Measurements from ENCODE around the gene MPZL1. TPM values are rescaled to one million over a fixed set of nuclear protein-coding genes. Genes with fewer than 3 reads are reported as not detected.
"Not testable (repeated sequence)": the region's sequence is repeated elsewhere in the genome, so short reads cannot be mapped to it uniquely, and the experiment has no call there.

Gene MPZL1
- total RNA-seq, 1 donor from 2014 or later = 133 TPM

GRCh38 chr1:167737169-167737568 is 15.4 kb downstream of the MPZL1 start:
- H3K27me3 Mint-ChIP-seq = no peaks in the 10 kb centered on the region
- no peak overlapping the region for H3K4me3 Mint-ChIP-seq (ENCODE audit: low read depth)
- H3K36me3 Mint-ChIP-seq (ENCODE audit: insufficient read depth) = peaks cover 24% of the 10 kb centered on the region

GRCh38 chr1:167738158-167738557 is 16.4 kb downstream of the MPZL1 start:
- H3K4me3 Mint-ChIP-seq (ENCODE audit: low read depth) = no peak overlapping the region
- TF ChIP-seq CTCF (IDR thresholded peaks at IDR 0.05; ENCODE audit: unreplicated experiment) = no peak
- peaks cover 25% of the 10 kb centered on the region for H3K36me3 Mint-ChIP-seq (ENCODE audit: insufficient read depth)
- peaks cover 5% of the 10 kb centered on the region for H3K9me3 Mint-ChIP-seq (ENCODE audit: low read depth)
- DNase-seq (ENCODE audit: low spot score, unreplicated experiment) = no peak
- no peak overlapping the region for H3K27ac Mint-ChIP-seq
- peaks cover 12% of the 10 kb centered on the region for H3K4me1 Mint-ChIP-seq (ENCODE audit: low read depth)
- H3K27me3 Mint-ChIP-seq = no peaks in the 10 kb centered on the region

More at GRCh38 chr1:167737169-167737568, 15.4 kb downstream of the MPZL1 start:
- Mint-ChIP-seq H3K4me1 (ENCODE audit: low read depth) (peaks cover 7% of the 10 kb centered on the region), H3K27ac (no peak overlapping the region), H3K9me3 (ENCODE audit: low read depth) (peaks cover 5% of the 10 kb centered on the region)
- TF ChIP-seq CTCF (IDR thresholded peaks at IDR 0.05; ENCODE audit: unreplicated experiment) = no peak
- DNase-seq (ENCODE audit: low spot score, unreplicated experiment) = no peak

- H3K27ac Mint-ChIP-seq = peak overlapping the region; percentile 30
- H3K4me3 Mint-ChIP-seq (ENCODE audit: low read depth) = no peak overlapping the region
- TF ChIP-seq CTCF (IDR thresholded peaks at IDR 0.05; ENCODE audit: unreplicated experiment) = no peak
- H3K36me3 Mint-ChIP-seq (ENCODE audit: insufficient read depth) = peaks cover 21% of the 10 kb centered on the region
- DNase-seq (ENCODE audit: low spot score, unreplicated experiment) = no peak
- H3K4me1 Mint-ChIP-seq (ENCODE audit: low read depth) = peaks cover 18% of the 10 kb centered on the region
- H3K9me3 Mint-ChIP-seq (ENCODE audit: low read depth) = peaks cover 5% of the 10 kb centered on the region
- no peaks in the 10 kb centered on the region for H3K27me3 Mint-ChIP-seq
These were observed 18.0 kb downstream of the MPZL1 start for GRCh38 chr1:167739752-167740151.

GRCh38 chr1:167741103-167741502 is 19.3 kb downstream of the MPZL1 start:
- peaks cover 18% of the 10 kb centered on the region for H3K36me3 Mint-ChIP-seq (ENCODE audit: insufficient read depth)
- not testable (repeated sequence) for H3K9me3 Mint-ChIP-seq (ENCODE audit: low read depth); H3K4me3 Mint-ChIP-seq (ENCODE audit: low read depth); DNase-seq (ENCODE audit: low spot score, unreplicated experiment); H3K27ac Mint-ChIP-seq; H3K27me3 Mint-ChIP-seq
- peaks cover 18% of the 10 kb centered on the region for H3K4me1 Mint-ChIP-seq (ENCODE audit: low read depth)

- not testable (repeated sequence) for H3K27me3 Mint-ChIP-seq; H3K9me3 Mint-ChIP-seq (ENCODE audit: low read depth); DNase-seq (ENCODE audit: low spot score, unreplicated experiment); H3K4me3 Mint-ChIP-seq (ENCODE audit: low read depth)
- Mint-ChIP-seq H3K27ac (peak overlapping the region; percentile 22), H3K36me3 (ENCODE audit: insufficient read depth) (peaks cover 17% of the 10 kb centered on the region), H3K4me1 (ENCODE audit: low read depth) (peaks cover 18% of the 10 kb centered on the region)
These were observed 20.7 kb downstream of the MPZL1 start for GRCh38 chr1:167742392-167743057.

GRCh38 chr1:167744901-167745300 is 23.1 kb downstream of the MPZL1 start:
- Mint-ChIP-seq H3K9me3 (ENCODE audit: low read depth) (no peaks in the 10 kb centered on the region), H3K4me1 (ENCODE audit: low read depth) (peaks cover 28% of the 10 kb centered on the region), H3K4me3 (ENCODE audit: low read depth) (no peak overlapping the region), H3K27ac (peak overlapping the region; percentile 53), H3K27me3 (no peaks in the 10 kb centered on the region), H3K36me3 (ENCODE audit: insufficient read depth) (peaks cover 7% of the 10 kb centered on the region)
- no peak for TF ChIP-seq CTCF (IDR thresholded peaks at IDR 0.05; ENCODE audit: unreplicated experiment)
- DNase-seq (ENCODE audit: low spot score, unreplicated experiment) = no peak

Measured in progenitor cell of endocrine pancreas (in vitro differentiated cells).